ENCODE data around the gene TTYH3.

TTYH3 gene

GRCh38 chr7:2611922-2612321, 19.9 kb upstream of the TTYH3 start:
- no peak overlapping the region for H3K4me3 ChIP-seq (ENCODE audit: low read depth, low read length)
- no peaks in the 10 kb centered on the region for H3K9me3 ChIP-seq (ENCODE audit: control insufficient read depth, insufficient read depth, low read depth, low read length)
- H3K27ac ChIP-seq (ENCODE audit: low read depth, low read length) = no peak overlapping the region
- peaks cover 55% of the 10 kb centered on the region for H3K4me1 ChIP-seq (ENCODE audit: control insufficient read depth, insufficient read depth, low read length)
- H3K27me3 ChIP-seq (ENCODE audit: control insufficient read depth, insufficient read depth, low read length) = no peaks in the 10 kb centered on the region
- H3K9ac ChIP-seq (ENCODE audit: low read length) = no peak overlapping the region
- H3K36me3 ChIP-seq (ENCODE audit: control insufficient read depth, insufficient read depth, low read length) = no peaks in the 10 kb centered on the region

- Histone ChIP-seq H3K27ac (ENCODE audit: low read depth, low read length) (no peak overlapping the region), H3K36me3 (ENCODE audit: control insufficient read depth, insufficient read depth, low read length) (no peaks in the 10 kb centered on the region), H3K27me3 (ENCODE audit: control insufficient read depth, insufficient read depth, low read length) (no peaks in the 10 kb centered on the region), H3K9me3 (ENCODE audit: control insufficient read depth, insufficient read depth, low read depth, low read length) (no peaks in the 10 kb centered on the region), H3K4me1 (ENCODE audit: control insufficient read depth, insufficient read depth, low read length) (peaks cover 55% of the 10 kb centered on the region), H3K9ac (ENCODE audit: low read length) (no peak overlapping the region), H3K4me3 (ENCODE audit: low read depth, low read length) (no peak overlapping the region)
Observed at GRCh38 chr7:2612445-2613097, 19.2 kb upstream of the TTYH3 start.

GRCh38 chr7:2613098-2613930, 18.5 kb upstream of the TTYH3 start:
- Histone ChIP-seq H3K27ac (ENCODE audit: low read depth, low read length) (no peak overlapping the region), H3K4me3 (ENCODE audit: low read depth, low read length) (no peak overlapping the region), H3K9me3 (ENCODE audit: control insufficient read depth, insufficient read depth, low read depth, low read length) (no peaks in the 10 kb centered on the region), H3K27me3 (ENCODE audit: control insufficient read depth, insufficient read depth, low read length) (no peaks in the 10 kb centered on the region), H3K4me1 (ENCODE audit: control insufficient read depth, insufficient read depth, low read length) (peaks cover 48% of the 10 kb centered on the region), H3K9ac (ENCODE audit: low read length) (no peak overlapping the region), H3K36me3 (ENCODE audit: control insufficient read depth, insufficient read depth, low read length) (no peaks in the 10 kb centered on the region)

GRCh38 chr7:2613931-2614600, 17.7 kb upstream of the TTYH3 start:
- H3K36me3 ChIP-seq (ENCODE audit: control insufficient read depth, insufficient read depth, low read length) = no peaks in the 10 kb centered on the region
- no peaks in the 10 kb centered on the region for H3K27me3 ChIP-seq (ENCODE audit: control insufficient read depth, insufficient read depth, low read length)
- no peak overlapping the region for H3K4me3 ChIP-seq (ENCODE audit: low read depth, low read length)
- no peak overlapping the region for H3K9ac ChIP-seq (ENCODE audit: low read length)
- H3K27ac ChIP-seq (ENCODE audit: low read depth, low read length) = no peak overlapping the region
- H3K4me1 ChIP-seq (ENCODE audit: control insufficient read depth, insufficient read depth, low read length) = peaks cover 43% of the 10 kb centered on the region
- no peaks in the 10 kb centered on the region for H3K9me3 ChIP-seq (ENCODE audit: control insufficient read depth, insufficient read depth, low read depth, low read length)

- peaks cover 43% of the 10 kb centered on the region for H3K4me1 ChIP-seq (ENCODE audit: control insufficient read depth, insufficient read depth, low read length)
- no peak overlapping the region for H3K4me3 ChIP-seq (ENCODE audit: low read depth, low read length)
- H3K9ac ChIP-seq (ENCODE audit: low read length) = no peak overlapping the region
- H3K27me3 ChIP-seq (ENCODE audit: control insufficient read depth, insufficient read depth, low read length) = no peaks in the 10 kb centered on the region
- H3K9me3 ChIP-seq (ENCODE audit: control insufficient read depth, insufficient read depth, low read depth, low read length) = no peaks in the 10 kb centered on the region
- no peaks in the 10 kb centered on the region for H3K36me3 ChIP-seq (ENCODE audit: control insufficient read depth, insufficient read depth, low read length)
- no peak overlapping the region for H3K27ac ChIP-seq (ENCODE audit: low read depth, low read length)
Observed at GRCh38 chr7:2614631-2615330, 17.0 kb upstream of the TTYH3 start.

- Histone ChIP-seq H3K36me3 (ENCODE audit: control insufficient read depth, insufficient read depth, low read length) (no peaks in the 10 kb centered on the region), H3K27me3 (ENCODE audit: control insufficient read depth, insufficient read depth, low read length) (no peaks in the 10 kb centered on the region), H3K9ac (ENCODE audit: low read length) (no peak overlapping the region), H3K4me1 (ENCODE audit: control insufficient read depth, insufficient read depth, low read length) (peaks cover 35% of the 10 kb centered on the region), H3K9me3 (ENCODE audit: control insufficient read depth, insufficient read depth, low read depth, low read length) (no peaks in the 10 kb centered on the region), H3K27ac (ENCODE audit: low read depth, low read length) (no peak overlapping the region), H3K4me3 (ENCODE audit: low read depth, low read length) (no peak overlapping the region)
Observed at GRCh38 chr7:2616387-2617324, 15.1 kb upstream of the TTYH3 start.

GRCh38 chr7:2617325-2617905, 14.4 kb upstream of the TTYH3 start:
- no peaks in the 10 kb centered on the region for H3K36me3 ChIP-seq (ENCODE audit: control insufficient read depth, insufficient read depth, low read length)
- H3K9me3 ChIP-seq (ENCODE audit: control insufficient read depth, insufficient read depth, low read depth, low read length) = no peaks in the 10 kb centered on the region
- no peak overlapping the region for H3K27ac ChIP-seq (ENCODE audit: low read depth, low read length)
- no peaks in the 10 kb centered on the region for H3K27me3 ChIP-seq (ENCODE audit: control insufficient read depth, insufficient read depth, low read length)
- peaks cover 35% of the 10 kb centered on the region for H3K4me1 ChIP-seq (ENCODE audit: control insufficient read depth, insufficient read depth, low read length)
- no peak overlapping the region for H3K9ac ChIP-seq (ENCODE audit: low read length)
- H3K4me3 ChIP-seq (ENCODE audit: low read depth, low read length) = no peak overlapping the region

- no peaks in the 10 kb centered on the region for H3K36me3 ChIP-seq (ENCODE audit: control insufficient read depth, insufficient read depth, low read length)
- no peak overlapping the region for H3K9ac ChIP-seq (ENCODE audit: low read length)
Observed at GRCh38 chr7:2619116-2619515, 12.7 kb upstream of the TTYH3 start.

GRCh38 chr7:2621061-2621828, 10.5 kb upstream of the TTYH3 start:
- H3K27ac ChIP-seq (ENCODE audit: low read depth, low read length) = 0 out of 2 replicates have a peak overlapping the region, but pooled peaks have one; percentile 22
- no peaks in the 10 kb centered on the region for H3K36me3 ChIP-seq (ENCODE audit: control insufficient read depth, insufficient read depth, low read length)
- H3K9ac ChIP-seq (ENCODE audit: low read length) = no peak overlapping the region
- no peaks in the 10 kb centered on the region for H3K27me3 ChIP-seq (ENCODE audit: control insufficient read depth, insufficient read depth, low read length)
- H3K9me3 ChIP-seq (ENCODE audit: control insufficient read depth, insufficient read depth, low read depth, low read length) = no peaks in the 10 kb centered on the region
- H3K4me3 ChIP-seq (ENCODE audit: low read depth, low read length) = no peak overlapping the region
- peaks cover 38% of the 10 kb centered on the region for H3K4me1 ChIP-seq (ENCODE audit: control insufficient read depth, insufficient read depth, low read length)

More at GRCh38 chr7:2619116-2619515, 12.7 kb upstream of the TTYH3 start:
- Histone ChIP-seq H3K27me3 (ENCODE audit: control insufficient read depth, insufficient read depth, low read length) (no peaks in the 10 kb centered on the region), H3K4me1 (ENCODE audit: control insufficient read depth, insufficient read depth, low read length) (peaks cover 36% of the 10 kb centered on the region), H3K4me3 (ENCODE audit: low read depth, low read length) (no peak overlapping the region), H3K27ac (ENCODE audit: low read depth, low read length) (no peak overlapping the region), H3K9me3 (ENCODE audit: control insufficient read depth, insufficient read depth, low read depth, low read length) (no peaks in the 10 kb centered on the region)

All from HUES6 (cell line).